Measurements from ENCODE around the gene PRSS56.

PRSS56 gene

GRCh38 chr2:232537499-232537898 lies 17.3 kb downstream of the PRSS56 start:
- no peak overlapping the region for H3K27ac ChIP-seq (ENCODE audit: poor library complexity, severe bottlenecking)
- no peak for DNase-seq (ENCODE audit: low spot score)
- TF ChIP-seq, protein P1, sequence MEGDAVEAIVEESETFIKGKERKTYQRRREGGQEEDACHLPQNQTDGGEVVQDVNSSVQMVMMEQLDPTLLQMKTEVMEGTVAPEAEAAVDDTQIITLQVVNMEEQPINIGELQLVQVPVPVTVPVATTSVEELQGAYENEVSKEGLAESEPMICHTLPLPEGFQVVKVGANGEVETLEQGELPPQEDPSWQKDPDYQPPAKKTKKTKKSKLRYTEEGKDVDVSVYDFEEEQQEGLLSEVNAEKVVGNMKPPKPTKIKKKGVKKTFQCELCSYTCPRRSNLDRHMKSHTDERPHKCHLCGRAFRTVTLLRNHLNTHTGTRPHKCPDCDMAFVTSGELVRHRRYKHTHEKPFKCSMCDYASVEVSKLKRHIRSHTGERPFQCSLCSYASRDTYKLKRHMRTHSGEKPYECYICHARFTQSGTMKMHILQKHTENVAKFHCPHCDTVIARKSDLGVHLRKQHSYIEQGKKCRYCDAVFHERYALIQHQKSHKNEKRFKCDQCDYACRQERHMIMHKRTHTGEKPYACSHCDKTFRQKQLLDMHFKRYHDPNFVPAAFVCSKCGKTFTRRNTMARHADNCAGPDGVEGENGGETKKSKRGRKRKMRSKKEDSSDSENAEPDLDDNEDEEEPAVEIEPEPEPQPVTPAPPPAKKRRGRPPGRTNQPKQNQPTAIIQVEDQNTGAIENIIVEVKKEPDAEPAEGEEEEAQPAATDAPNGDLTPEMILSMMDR (IDR thresholded peaks at IDR 0.05; ENCODE audit: poor library complexity, severe bottlenecking), result no peak
- no peak overlapping the region for H3K4me3 ChIP-seq (ENCODE audit: severe bottlenecking)
- ATAC-seq (ENCODE audit: low read depth), result no peak
- H3K4me1 ChIP-seq (ENCODE audit: insufficient read depth, poor library complexity, severe bottlenecking), result no peaks in the 10 kb centered on the region
- no peaks in the 10 kb centered on the region for H3K9me3 ChIP-seq (ENCODE audit: severe bottlenecking)
- H3K27me3 ChIP-seq (ENCODE audit: insufficient read depth, poor library complexity, severe bottlenecking), result no peaks in the 10 kb centered on the region
- H3K36me3 ChIP-seq (ENCODE audit: low read depth), result no peaks in the 10 kb centered on the region

GRCh38 chr2:232538671-232539070 lies 18.5 kb downstream of the PRSS56 start:
- Histone ChIP-seq H3K36me3 (ENCODE audit: low read depth) (no peaks in the 10 kb centered on the region), H3K4me3 (ENCODE audit: severe bottlenecking) (no peak overlapping the region), H3K9me3 (ENCODE audit: severe bottlenecking) (no peaks in the 10 kb centered on the region), H3K27ac (ENCODE audit: poor library complexity, severe bottlenecking) (no peak overlapping the region), H3K4me1 (ENCODE audit: insufficient read depth, poor library complexity, severe bottlenecking) (no peaks in the 10 kb centered on the region), H3K27me3 (ENCODE audit: insufficient read depth, poor library complexity, severe bottlenecking) (no peaks in the 10 kb centered on the region)
- TF ChIP-seq, protein P1 (IDR thresholded peaks at IDR 0.05; ENCODE audit: poor library complexity, severe bottlenecking), result no peak
- ATAC-seq (ENCODE audit: low read depth) (no peak), DNase-seq (ENCODE audit: low spot score) (no peak)

GRCh38 chr2:232539298-232540231 lies 19.4 kb downstream of the PRSS56 start, which contains the start of gene CHRNG:
Gene CHRNG (plus strand): TSS chr2:232539692. CDS start chr2:232539748, 56 bp downstream.
- no peaks in the 10 kb centered on the region for H3K27me3 ChIP-seq (ENCODE audit: insufficient read depth, poor library complexity, severe bottlenecking)
- TF ChIP-seq, protein P1 (IDR thresholded peaks at IDR 0.05; ENCODE audit: poor library complexity, severe bottlenecking), result no peak
- no peaks in the 10 kb centered on the region for H3K4me1 ChIP-seq (ENCODE audit: insufficient read depth, poor library complexity, severe bottlenecking)
- DNase-seq (ENCODE audit: low spot score) (no peak), ATAC-seq (ENCODE audit: low read depth) (0 out of 3 replicates have a peak, but pooled peaks have one; percentile 5)
- no peaks in the 10 kb centered on the region for H3K9me3 ChIP-seq (ENCODE audit: severe bottlenecking)
- H3K27ac ChIP-seq (ENCODE audit: poor library complexity, severe bottlenecking), result no peak within 1 kb of the TSS
- H3K36me3 ChIP-seq (ENCODE audit: low read depth), result no peaks in the 10 kb centered on the region
- no peak within 1 kb of the TSS for H3K4me3 ChIP-seq (ENCODE audit: severe bottlenecking)

- TF ChIP-seq, protein P1 (IDR thresholded peaks at IDR 0.05; ENCODE audit: poor library complexity, severe bottlenecking), result no peak
- no peaks in the 10 kb centered on the region for H3K4me1 ChIP-seq (ENCODE audit: insufficient read depth, poor library complexity, severe bottlenecking)
- ATAC-seq (ENCODE audit: low read depth) (no peak), DNase-seq (ENCODE audit: low spot score) (no peak)
- H3K27me3 ChIP-seq (ENCODE audit: insufficient read depth, poor library complexity, severe bottlenecking), result no peaks in the 10 kb centered on the region
- H3K27ac ChIP-seq (ENCODE audit: poor library complexity, severe bottlenecking), result no peak overlapping the region
- no peaks in the 10 kb centered on the region for H3K36me3 ChIP-seq (ENCODE audit: low read depth)
- H3K9me3 ChIP-seq (ENCODE audit: severe bottlenecking), result no peaks in the 10 kb centered on the region
- H3K4me3 ChIP-seq (ENCODE audit: severe bottlenecking), result no peak overlapping the region
Observed at GRCh38 chr2:232540441-232541041, 20.4 kb downstream of the PRSS56 start.

Measured in RWPE2 (cell line).